Measurements from ENCODE around the gene CDT1.

The CDT1 gene

DNA sequence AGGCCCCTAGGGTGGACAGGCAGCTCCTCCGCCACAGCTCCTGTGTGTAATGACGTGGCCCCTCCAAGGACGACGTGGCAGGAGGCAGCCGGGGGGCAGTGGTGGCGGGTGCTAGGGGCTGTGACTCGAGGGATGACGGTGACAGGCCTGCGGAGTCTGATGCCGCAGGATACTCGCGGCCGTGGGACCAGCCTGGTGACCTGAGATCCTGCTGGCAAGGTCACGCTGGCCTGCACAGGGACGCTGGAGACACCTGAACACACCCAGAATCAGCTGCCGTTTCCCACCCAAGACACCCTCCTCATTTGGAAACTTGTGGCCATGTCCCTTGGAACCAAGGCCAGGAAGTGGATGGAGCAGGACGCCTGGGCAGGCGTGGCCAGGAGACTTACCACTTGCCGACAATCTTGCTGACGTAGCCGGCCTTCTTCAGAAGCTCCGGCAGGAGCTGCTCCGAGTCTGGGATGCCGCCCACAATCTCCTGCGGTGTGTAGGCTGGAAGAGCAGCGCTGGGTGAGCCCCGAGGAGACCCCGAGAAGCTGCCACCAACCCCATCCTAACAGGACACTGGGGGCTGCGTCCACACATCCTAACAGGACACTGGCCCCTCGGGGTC lies 37.1 kb downstream of the CDT1 start:
- H3K4me3 ChIP-seq (ENCODE audit: low read length) = no peak overlapping the region
- H3K36me3 ChIP-seq (ENCODE audit: control insufficient read depth, low read depth, low read length) = no peaks in the 10 kb centered on the region
- no peak overlapping the region for H3K9ac ChIP-seq (ENCODE audit: low read length)
- H3K4me1 ChIP-seq (ENCODE audit: control insufficient read depth, low read depth, low read length) = no peaks in the 10 kb centered on the region
- H3K27me3 ChIP-seq (ENCODE audit: control insufficient read depth, insufficient read depth, low read length) = no peaks in the 10 kb centered on the region
- H3K27ac ChIP-seq (ENCODE audit: low read length) = no peak overlapping the region
- H3K9me3 ChIP-seq (ENCODE audit: control insufficient read depth, low read depth, low read length) = no peaks in the 10 kb centered on the region

DNA sequence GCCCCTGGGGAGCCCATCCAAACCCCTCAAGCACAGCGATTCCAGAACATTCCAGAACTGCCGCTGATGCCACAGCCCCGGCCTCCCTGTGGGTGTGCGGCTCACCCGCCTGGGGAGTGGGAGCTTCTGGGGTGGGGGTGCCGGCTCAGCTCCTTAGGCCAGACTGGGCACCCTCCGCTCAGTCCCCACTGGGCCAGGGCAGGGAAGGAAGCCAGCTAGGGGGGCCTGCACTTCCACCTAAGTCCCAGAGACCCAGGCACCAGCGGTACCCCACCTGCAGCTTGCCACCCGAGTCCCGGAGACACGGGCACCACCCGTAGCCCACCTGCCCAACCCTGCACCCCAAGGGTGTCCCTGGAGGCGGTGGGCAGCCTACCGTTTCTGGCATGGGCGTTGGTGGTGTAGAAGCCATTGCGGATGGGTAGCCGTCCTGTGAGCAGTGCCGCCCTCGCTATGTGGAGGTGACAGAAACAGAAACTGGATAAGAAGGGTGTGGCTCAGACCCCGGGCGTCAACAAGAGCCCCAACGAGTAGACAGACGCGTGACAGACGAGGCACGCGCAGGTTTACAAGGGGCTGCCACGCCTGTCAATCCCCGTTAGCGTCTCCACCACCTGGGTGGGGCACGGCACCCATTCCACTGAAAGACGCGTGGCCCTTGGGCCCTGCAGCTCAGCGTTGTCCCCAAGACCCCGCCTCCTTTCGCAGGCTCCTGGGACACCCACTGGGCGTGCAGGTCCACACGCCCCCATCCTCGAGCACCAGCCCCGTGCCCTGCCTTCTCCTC lies 38.1 kb downstream of the CDT1 start:
- H3K4me1 ChIP-seq (ENCODE audit: control insufficient read depth, low read depth, low read length) = no peaks in the 10 kb centered on the region
- H3K36me3 ChIP-seq (ENCODE audit: control insufficient read depth, low read depth, low read length) = no peaks in the 10 kb centered on the region
- no peak overlapping the region for H3K27ac ChIP-seq (ENCODE audit: low read length)
- no peak overlapping the region for H3K4me3 ChIP-seq (ENCODE audit: low read length)
- H3K9me3 ChIP-seq (ENCODE audit: control insufficient read depth, low read depth, low read length) = no peaks in the 10 kb centered on the region
- no peak overlapping the region for H3K9ac ChIP-seq (ENCODE audit: low read length)
- H3K27me3 ChIP-seq (ENCODE audit: control insufficient read depth, insufficient read depth, low read length) = no peaks in the 10 kb centered on the region

DNA sequence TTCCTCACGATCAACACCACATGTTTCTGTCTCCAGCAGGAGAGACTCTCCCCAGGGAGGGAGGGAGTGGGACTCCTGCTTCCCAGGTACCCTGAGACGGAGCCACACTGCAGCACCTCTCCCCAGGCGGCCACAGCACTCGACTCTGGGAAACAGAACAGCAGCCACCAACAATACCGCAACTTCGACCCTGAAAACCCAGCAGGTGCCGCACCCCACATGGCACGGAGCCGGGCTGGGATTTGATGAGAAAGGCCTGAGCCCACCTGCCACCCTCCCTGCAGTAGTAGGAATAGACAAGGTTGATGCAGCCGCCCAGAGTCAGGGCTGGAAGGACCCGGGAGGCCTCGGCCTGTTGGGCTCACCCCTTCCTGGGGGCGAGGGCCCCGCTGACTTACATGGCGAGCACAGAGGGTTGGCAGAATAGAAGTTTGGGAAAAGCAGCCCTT lies 38.7 kb downstream of the CDT1 start:
- Histone ChIP-seq H3K9me3 (ENCODE audit: control insufficient read depth, low read depth, low read length) (no peaks in the 10 kb centered on the region), H3K4me3 (ENCODE audit: low read length) (no peak overlapping the region), H3K9ac (ENCODE audit: low read length) (no peak overlapping the region), H3K27me3 (ENCODE audit: control insufficient read depth, insufficient read depth, low read length) (no peaks in the 10 kb centered on the region), H3K36me3 (ENCODE audit: control insufficient read depth, low read depth, low read length) (no peaks in the 10 kb centered on the region), H3K27ac (ENCODE audit: low read length) (no peak overlapping the region), H3K4me1 (ENCODE audit: control insufficient read depth, low read depth, low read length) (no peaks in the 10 kb centered on the region)

DNA sequence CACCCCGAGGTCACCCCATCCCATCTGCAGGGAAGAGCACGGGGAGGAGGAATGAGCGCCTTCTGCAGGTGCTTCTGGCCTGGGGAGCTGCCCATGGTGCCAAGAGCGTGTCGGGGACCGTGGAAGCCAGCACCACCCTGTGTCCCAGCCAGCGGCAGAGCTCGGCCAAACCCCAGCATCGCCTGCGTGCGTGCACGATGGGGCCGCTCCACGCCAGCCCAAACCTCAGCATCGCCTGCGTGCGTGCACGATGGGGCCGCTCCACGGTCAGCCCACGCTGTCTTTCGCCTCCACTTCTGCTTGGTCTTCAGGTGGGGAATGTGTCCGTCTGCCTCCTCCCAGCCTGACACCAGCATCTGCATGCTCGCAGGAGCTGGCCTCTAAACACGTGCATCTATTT lies 39.2 kb downstream of the CDT1 start:
- Histone ChIP-seq H3K27ac (ENCODE audit: low read length) (no peak overlapping the region), H3K9me3 (ENCODE audit: control insufficient read depth, low read depth, low read length) (no peaks in the 10 kb centered on the region), H3K4me3 (ENCODE audit: low read length) (no peak overlapping the region), H3K27me3 (ENCODE audit: control insufficient read depth, insufficient read depth, low read length) (no peaks in the 10 kb centered on the region), H3K36me3 (ENCODE audit: control insufficient read depth, low read depth, low read length) (no peaks in the 10 kb centered on the region), H3K4me1 (ENCODE audit: control insufficient read depth, low read depth, low read length) (no peaks in the 10 kb centered on the region), H3K9ac (ENCODE audit: low read length) (no peak overlapping the region)

DNA sequence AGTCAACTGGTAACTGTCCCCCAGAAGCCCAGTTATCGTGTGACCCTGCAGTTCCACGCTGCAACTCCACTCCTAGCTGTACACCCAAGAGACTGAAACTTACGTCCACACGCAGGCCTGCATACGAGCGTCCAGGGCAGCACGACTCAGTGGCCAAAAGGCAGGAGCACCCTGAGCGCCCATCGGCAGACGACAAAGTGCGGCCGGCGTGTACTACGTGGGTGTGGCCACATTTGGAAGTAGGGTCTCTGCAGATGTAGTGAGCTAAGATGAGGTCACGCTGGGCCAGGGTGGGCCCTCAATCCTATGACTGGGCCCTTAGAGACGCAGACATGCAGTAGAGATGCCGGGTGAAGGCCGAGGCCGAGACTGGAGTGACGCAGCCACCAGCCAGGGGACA lies 39.7 kb downstream of the CDT1 start:
- Histone ChIP-seq H3K9ac (ENCODE audit: low read length) (no peak overlapping the region), H3K4me1 (ENCODE audit: control insufficient read depth, low read depth, low read length) (no peaks in the 10 kb centered on the region), H3K4me3 (ENCODE audit: low read length) (no peak overlapping the region), H3K27me3 (ENCODE audit: control insufficient read depth, insufficient read depth, low read length) (no peaks in the 10 kb centered on the region), H3K27ac (ENCODE audit: low read length) (no peak overlapping the region), H3K9me3 (ENCODE audit: control insufficient read depth, low read depth, low read length) (no peaks in the 10 kb centered on the region), H3K36me3 (ENCODE audit: control insufficient read depth, low read depth, low read length) (no peaks in the 10 kb centered on the region)

DNA sequence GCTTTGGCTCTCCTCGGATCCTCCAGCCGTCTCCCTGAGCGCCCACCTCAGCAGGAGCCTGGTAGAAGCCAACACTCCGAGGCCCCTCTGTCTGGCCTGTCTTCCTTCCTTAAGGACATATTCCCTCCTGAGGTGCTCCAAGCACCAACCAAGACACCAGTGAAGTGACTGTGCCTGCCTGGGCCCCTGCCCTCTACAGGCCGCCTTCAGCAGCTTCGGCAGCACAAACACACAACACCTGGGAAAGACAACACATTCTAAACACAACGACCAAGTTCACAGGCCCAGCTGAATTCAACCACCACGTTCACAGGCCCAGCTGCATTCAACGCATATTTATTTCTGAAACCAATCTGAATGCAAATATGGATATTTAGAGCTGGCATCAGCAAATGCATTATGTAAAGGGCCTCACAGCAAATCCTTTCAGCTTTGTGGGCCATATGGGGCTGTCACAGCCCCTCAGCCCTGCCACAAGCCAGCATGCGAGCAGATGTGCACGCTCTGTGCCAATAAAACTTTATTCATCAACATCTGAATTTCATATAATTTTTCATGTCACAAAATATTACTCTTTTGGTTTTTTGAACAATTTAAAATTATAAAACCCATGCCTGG lies 40.9 kb downstream of the CDT1 start:
- H3K27ac ChIP-seq (ENCODE audit: low read length) = no peak overlapping the region
- H3K36me3 ChIP-seq (ENCODE audit: control insufficient read depth, low read depth, low read length) = no peaks in the 10 kb centered on the region
- H3K9me3 ChIP-seq (ENCODE audit: control insufficient read depth, low read depth, low read length) = no peaks in the 10 kb centered on the region
- H3K4me1 ChIP-seq (ENCODE audit: control insufficient read depth, low read depth, low read length) = no peaks in the 10 kb centered on the region
- no peak overlapping the region for H3K9ac ChIP-seq (ENCODE audit: low read length)
- H3K4me3 ChIP-seq (ENCODE audit: low read length) = no peak overlapping the region
- no peaks in the 10 kb centered on the region for H3K27me3 ChIP-seq (ENCODE audit: control insufficient read depth, insufficient read depth, low read length)

DNA sequence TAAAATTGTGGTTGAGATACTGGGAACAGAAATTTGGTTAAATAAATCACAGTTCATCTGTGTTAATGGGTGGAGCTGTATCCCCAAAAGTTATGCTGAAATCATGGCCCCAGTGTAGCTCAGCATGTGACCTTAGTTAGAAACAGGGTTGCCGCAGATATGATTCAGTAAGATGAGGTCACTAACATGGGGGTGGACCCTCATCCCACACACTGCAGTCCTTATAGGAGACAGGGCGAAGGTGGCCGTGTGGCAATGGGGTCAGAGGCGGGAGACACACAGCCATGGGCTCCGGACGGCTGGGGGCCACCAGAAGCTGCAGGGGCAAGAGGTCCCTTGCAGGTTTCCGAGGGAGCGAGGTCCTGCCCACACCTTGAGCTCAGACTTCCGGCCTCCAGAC lies 42.5 kb downstream of the CDT1 start:
- Histone ChIP-seq H3K4me1 (ENCODE audit: control insufficient read depth, low read depth, low read length) (no peaks in the 10 kb centered on the region), H3K9ac (ENCODE audit: low read length) (no peak overlapping the region)

DNA sequence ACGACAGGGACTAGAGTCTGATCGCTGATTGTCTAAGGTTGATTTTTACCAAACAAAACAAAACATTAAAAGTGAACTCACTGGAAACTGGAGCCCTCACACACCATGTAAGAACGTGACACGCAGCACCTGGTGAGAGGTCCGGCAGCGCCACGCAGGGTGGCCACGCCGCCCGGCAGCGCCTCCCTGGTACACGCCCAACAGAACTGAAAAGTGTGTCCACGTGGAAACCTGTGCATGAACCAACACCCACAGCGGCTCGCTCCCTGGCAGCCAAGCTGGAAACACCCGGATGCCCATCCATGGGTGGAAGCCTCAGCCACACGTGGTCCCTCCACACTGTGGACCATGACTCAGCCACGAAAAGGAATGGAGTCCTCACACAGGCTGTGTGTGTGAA lies 44.1 kb downstream of the CDT1 start:
- Histone ChIP-seq H3K4me3 (ENCODE audit: low read length) (no peak overlapping the region), H3K36me3 (ENCODE audit: control insufficient read depth, low read depth, low read length) (no peaks in the 10 kb centered on the region), H3K27ac (ENCODE audit: low read length) (no peak overlapping the region), H3K9ac (ENCODE audit: low read length) (no peak overlapping the region), H3K27me3 (ENCODE audit: control insufficient read depth, insufficient read depth, low read length) (no peaks in the 10 kb centered on the region), H3K4me1 (ENCODE audit: control insufficient read depth, low read depth, low read length) (no peaks in the 10 kb centered on the region), H3K9me3 (ENCODE audit: control insufficient read depth, low read depth, low read length) (no peaks in the 10 kb centered on the region)

More for the DNA sequence above, 42.5 kb downstream of the CDT1 start:
- Histone ChIP-seq H3K4me3 (ENCODE audit: low read length) (no peak overlapping the region), H3K27ac (ENCODE audit: low read length) (no peak overlapping the region), H3K27me3 (ENCODE audit: control insufficient read depth, insufficient read depth, low read length) (no peaks in the 10 kb centered on the region), H3K9me3 (ENCODE audit: control insufficient read depth, low read depth, low read length) (no peaks in the 10 kb centered on the region), H3K36me3 (ENCODE audit: control insufficient read depth, low read depth, low read length) (no peaks in the 10 kb centered on the region)

DNA sequence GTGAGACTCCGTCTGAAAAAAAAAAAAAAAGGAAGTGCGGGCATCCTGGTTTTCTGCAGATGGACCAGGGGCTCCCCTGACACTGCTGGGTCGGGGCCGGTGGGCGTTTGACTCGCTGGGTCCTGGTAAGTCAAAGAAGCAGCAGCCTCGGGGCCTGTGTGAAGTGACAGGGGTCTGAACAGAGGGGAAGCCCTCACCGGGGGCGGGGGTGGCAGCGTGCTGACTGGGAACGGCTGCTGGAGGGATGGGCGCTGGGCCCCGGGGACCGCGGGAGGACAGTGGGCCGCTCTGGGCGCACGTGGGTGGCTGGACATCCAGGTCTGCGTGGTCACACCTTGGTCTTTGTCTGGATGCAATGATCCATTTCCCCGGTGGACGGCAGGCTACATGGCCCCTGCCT lies 45.0 kb downstream of the CDT1 start:
- Histone ChIP-seq H3K36me3 (ENCODE audit: control insufficient read depth, low read depth, low read length) (no peaks in the 10 kb centered on the region), H3K9me3 (ENCODE audit: control insufficient read depth, low read depth, low read length) (no peaks in the 10 kb centered on the region), H3K4me3 (ENCODE audit: low read length) (no peak overlapping the region), H3K27ac (ENCODE audit: low read length) (no peak overlapping the region), H3K9ac (ENCODE audit: low read length) (no peak overlapping the region), H3K4me1 (ENCODE audit: control insufficient read depth, low read depth, low read length) (no peaks in the 10 kb centered on the region), H3K27me3 (ENCODE audit: control insufficient read depth, insufficient read depth, low read length) (no peaks in the 10 kb centered on the region)

DNA sequence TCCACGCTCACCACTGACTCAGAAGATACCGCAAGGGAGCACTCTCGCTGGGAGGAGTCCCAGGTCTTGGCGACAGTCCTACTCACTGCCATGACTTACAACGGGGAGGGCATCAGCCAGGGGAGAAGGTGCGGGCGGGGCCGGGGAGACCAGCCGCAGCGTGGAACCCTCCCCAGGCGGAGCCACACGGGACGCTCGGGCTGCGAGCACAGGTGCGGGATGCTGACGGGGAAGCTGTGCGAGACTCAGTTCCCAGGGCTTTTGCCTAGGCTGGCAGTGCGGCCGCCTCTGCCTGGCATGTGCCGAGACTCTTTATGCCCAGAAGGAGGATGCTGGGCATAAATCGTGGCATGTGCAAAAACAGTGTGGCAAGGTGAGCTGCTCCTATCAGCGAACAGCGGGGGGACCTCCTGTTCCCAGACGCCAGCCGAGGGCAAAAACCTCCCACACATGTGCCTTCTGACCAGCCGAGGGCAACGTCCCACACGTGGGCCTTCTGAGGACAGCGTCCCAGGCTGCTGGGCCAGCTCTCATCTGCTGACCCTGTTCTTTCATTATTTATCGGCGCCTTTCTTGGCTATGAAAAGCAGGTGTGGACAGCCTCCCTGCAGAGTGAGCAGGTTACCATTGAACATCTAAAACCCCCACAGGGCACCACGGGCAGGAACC lies 47.1 kb downstream of the CDT1 start:
- no peaks in the 10 kb centered on the region for H3K27me3 ChIP-seq (ENCODE audit: control insufficient read depth, insufficient read depth, low read length)
- no peak overlapping the region for H3K27ac ChIP-seq (ENCODE audit: low read length)
- peaks cover 1% of the 10 kb centered on the region for H3K4me1 ChIP-seq (ENCODE audit: control insufficient read depth, low read depth, low read length)
- H3K9ac ChIP-seq (ENCODE audit: low read length) = no peak overlapping the region
- H3K9me3 ChIP-seq (ENCODE audit: control insufficient read depth, low read depth, low read length) = no peaks in the 10 kb centered on the region
- H3K36me3 ChIP-seq (ENCODE audit: control insufficient read depth, low read depth, low read length) = no peaks in the 10 kb centered on the region
- no peak overlapping the region for H3K4me3 ChIP-seq (ENCODE audit: low read length)

DNA sequence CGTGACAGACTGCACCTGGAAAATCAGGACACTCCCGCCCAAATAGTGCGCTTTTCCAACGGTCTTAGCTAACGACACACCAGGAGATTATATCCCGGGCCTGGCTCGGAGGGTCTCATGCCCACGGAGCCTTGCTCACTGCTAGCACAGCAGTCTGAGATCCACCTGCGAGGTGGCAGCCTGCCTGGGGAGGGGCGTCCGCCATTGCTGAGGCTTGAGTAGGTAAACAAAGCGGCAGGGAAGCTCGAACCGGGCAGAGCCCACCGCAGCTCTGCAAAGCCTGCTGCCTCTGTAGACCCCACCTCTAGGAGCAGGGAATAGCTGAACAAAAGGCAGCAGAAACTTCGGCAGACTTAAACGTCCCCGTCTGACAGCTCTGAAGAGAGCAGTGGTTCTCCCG lies 48.0 kb downstream of the CDT1 start:
- Histone ChIP-seq H3K4me3 (ENCODE audit: low read length) (no peak overlapping the region), H3K9me3 (ENCODE audit: control insufficient read depth, low read depth, low read length) (no peaks in the 10 kb centered on the region), H3K27ac (ENCODE audit: low read length) (no peak overlapping the region), H3K9ac (ENCODE audit: low read length) (no peak overlapping the region), H3K4me1 (ENCODE audit: control insufficient read depth, low read depth, low read length) (peaks cover 5% of the 10 kb centered on the region), H3K36me3 (ENCODE audit: control insufficient read depth, low read depth, low read length) (no peaks in the 10 kb centered on the region), H3K27me3 (ENCODE audit: control insufficient read depth, insufficient read depth, low read length) (no peaks in the 10 kb centered on the region)

Data from iPS-18a (cell line).